Mononuclear cell (primary cell): ENCODE results near the gene HECTD1. TPM values are rescaled to one million over a fixed set of nuclear protein-coding genes. Genes with fewer than 3 reads are reported as not detected.
"Not testable (repeated sequence)": the region's sequence is repeated elsewhere in the genome, so short reads cannot be mapped to it uniquely, and the experiment has no call there.

Experiments used
- H3K27me3 ChIP-seq: 2 replicates; pipeline ENCODE4 v1.6.0; 2011; ENCODE audit warnings: low read length, control low read depth; ENCODE audit not compliant: insufficient read depth
- H3K4me1 ChIP-seq: 2 replicates; pipeline ENCODE4 v1.5.1; 2011; ENCODE audit warnings: mild to moderate bottlenecking, low read length, control low read depth; ENCODE audit not compliant: insufficient read depth
- H3K4me3 ChIP-seq: 2 replicates; pipeline ENCODE4 v1.5.1; 2011; ENCODE audit warnings: mild to moderate bottlenecking, low read length, moderate library complexity
- H3K9me3 ChIP-seq: 2 replicates; pipeline ENCODE4 v1.5.1; 2011; ENCODE audit warnings: low read depth, mild to moderate bottlenecking, control low read depth, low read length
- total RNA-seq: library from RNA; depleted of rRNA; stranded (reverse); fragments of >200 nt; gene quantifications from one replicate; pipeline ENCODE4 v1.2.3, GENCODE V29; 2012

The HECTD1 gene
- total RNA-seq, 1 donor = 236 TPM

- Histone ChIP-seq H3K4me1 (no peaks in the 10 kb centered on the region), H3K27me3 (no peaks in the 10 kb centered on the region), H3K4me3 (no peak overlapping the region), H3K9me3 (no peaks in the 10 kb centered on the region)
These were observed 17.4 kb downstream of the HECTD1 start for GRCh38 chr14:31190219-31190603.

- no peaks in the 10 kb centered on the region for H3K27me3 ChIP-seq
- no peak overlapping the region for H3K4me3 ChIP-seq
- no peaks in the 10 kb centered on the region for H3K4me1 ChIP-seq
- H3K9me3 ChIP-seq = no peaks in the 10 kb centered on the region
These were observed 18.0 kb downstream of the HECTD1 start for GRCh38 chr14:31189346-31190218.

- no peaks in the 10 kb centered on the region for H3K4me1 ChIP-seq
- no peaks in the 10 kb centered on the region for H3K9me3 ChIP-seq
- no peak overlapping the region for H3K4me3 ChIP-seq
- H3K27me3 ChIP-seq = no peaks in the 10 kb centered on the region
These were observed 18.8 kb downstream of the HECTD1 start for GRCh38 chr14:31188744-31189143.

GRCh38 chr14:31182016-31182415, 25.6 kb downstream of the HECTD1 start:
- H3K27me3 ChIP-seq, H3K9me3 ChIP-seq, H3K4me3 ChIP-seq, H3K4me1 ChIP-seq: not testable (repeated sequence)

GRCh38 chr14:31181271-31181670, 26.3 kb downstream of the HECTD1 start:
- no peaks in the 10 kb centered on the region for H3K9me3 ChIP-seq
- H3K27me3 ChIP-seq = no peaks in the 10 kb centered on the region
- H3K4me1 ChIP-seq = no peaks in the 10 kb centered on the region
- no peak overlapping the region for H3K4me3 ChIP-seq

- Histone ChIP-seq H3K9me3 (no peaks in the 10 kb centered on the region), H3K4me1 (no peaks in the 10 kb centered on the region), H3K27me3 (no peaks in the 10 kb centered on the region), H3K4me3 (no peak overlapping the region)
These were observed 27.1 kb downstream of the HECTD1 start for GRCh38 chr14:31180299-31181051.

- Histone ChIP-seq H3K4me1 (no peaks in the 10 kb centered on the region), H3K4me3 (no peak overlapping the region), H3K27me3 (no peaks in the 10 kb centered on the region), H3K9me3 (no peaks in the 10 kb centered on the region)
These were observed 33.2 kb downstream of the HECTD1 start for GRCh38 chr14:31174433-31174832.

GRCh38 chr14:31173120-31173837, 34.3 kb downstream of the HECTD1 start:
- Histone ChIP-seq H3K4me1 (no peaks in the 10 kb centered on the region), H3K9me3 (no peaks in the 10 kb centered on the region), H3K4me3 (no peak overlapping the region), H3K27me3 (no peaks in the 10 kb centered on the region)

- Histone ChIP-seq H3K4me3 (no peak overlapping the region), H3K9me3 (no peaks in the 10 kb centered on the region), H3K4me1 (no peaks in the 10 kb centered on the region), H3K27me3 (no peaks in the 10 kb centered on the region)
These were observed 35.5 kb downstream of the HECTD1 start for GRCh38 chr14:31172084-31172483.

GRCh38 chr14:31170411-31170810, 37.2 kb downstream of the HECTD1 start:
- no peaks in the 10 kb centered on the region for H3K9me3 ChIP-seq
- H3K4me3 ChIP-seq = no peak overlapping the region
- H3K4me1 ChIP-seq = no peaks in the 10 kb centered on the region
- H3K27me3 ChIP-seq = no peaks in the 10 kb centered on the region

- no peaks in the 10 kb centered on the region for H3K4me1 ChIP-seq
- no peak overlapping the region for H3K4me3 ChIP-seq
- H3K27me3 ChIP-seq = no peaks in the 10 kb centered on the region
- H3K9me3 ChIP-seq = no peaks in the 10 kb centered on the region
These were observed 37.7 kb downstream of the HECTD1 start for GRCh38 chr14:31169877-31170276.

- Histone ChIP-seq H3K27me3 (no peaks in the 10 kb centered on the region), H3K4me3 (no peak overlapping the region), H3K4me1 (no peaks in the 10 kb centered on the region), H3K9me3 (no peaks in the 10 kb centered on the region)
These were observed 40.6 kb downstream of the HECTD1 start for GRCh38 chr14:31167032-31167431.

GRCh38 chr14:31166271-31166561, 41.4 kb downstream of the HECTD1 start:
- Histone ChIP-seq H3K4me1 (no peaks in the 10 kb centered on the region), H3K27me3 (no peaks in the 10 kb centered on the region), H3K9me3 (no peaks in the 10 kb centered on the region), H3K4me3 (no peak overlapping the region)

GRCh38 chr14:31164115-31164514, 43.5 kb downstream of the HECTD1 start:
- H3K27me3 ChIP-seq = no peaks in the 10 kb centered on the region
- H3K4me1 ChIP-seq = no peaks in the 10 kb centered on the region
- H3K4me3 ChIP-seq = no peak overlapping the region
- H3K9me3 ChIP-seq = no peaks in the 10 kb centered on the region

- Histone ChIP-seq H3K27me3 (no peaks in the 10 kb centered on the region), H3K4me1 (no peaks in the 10 kb centered on the region), H3K4me3 (no peak overlapping the region), H3K9me3 (no peaks in the 10 kb centered on the region)
These were observed 44.5 kb downstream of the HECTD1 start for GRCh38 chr14:31162910-31163649.
